Liver (tissue), 9 donors: ENCODE measurements around the gene METRN. TPM values are rescaled to one million over a fixed set of nuclear protein-coding genes. Genes with fewer than 3 reads are reported as not detected.

Experiments
- DNase-seq: peaks from one replicate; pipeline ENCODE4 v3.0.0-alpha.2; 2017; ENCODE audit warnings: low spot score
- H3K27ac ChIP-seq, 2 donors: one replicate each; pipeline ENCODE4 v1.7.0; 2013; ENCODE audit warnings: inconsistent platforms in 2 of 2, low read length in 2 of 2, control low read depth in 1 of 2, low read depth in 1 of 2, mild to moderate bottlenecking in 1 of 2
- H3K27me3 ChIP-seq, 4 donors: one replicate each; pipeline versions ENCODE4 v1.6.1 to v1.7.0; 2013; ENCODE audit warnings: low read length in 3 of 4, inconsistent platforms in 1 of 4, mild to moderate bottlenecking in 1 of 4, moderate library complexity in 1 of 4; ENCODE audit not compliant: control insufficient read depth in 4 of 4, insufficient read depth in 4 of 4
- H3K36me3 ChIP-seq, 4 donors: one replicate each; pipeline versions ENCODE4 v1.6.1 to v1.7.0; 2013; ENCODE audit warnings: low read length in 3 of 4, mild to moderate bottlenecking in 3 of 4, low read depth in 1 of 4, moderate library complexity in 1 of 4; ENCODE audit not compliant: control insufficient read depth in 4 of 4, insufficient read depth in 3 of 4
- H3K4me1 ChIP-seq, 4 donors: one replicate each; pipeline versions ENCODE4 v1.6.1 to v1.7.0; 2013; ENCODE audit warnings: low read length in 3 of 4, mild to moderate bottlenecking in 3 of 4, moderate library complexity in 1 of 4; ENCODE audit not compliant: control insufficient read depth in 4 of 4, insufficient read depth in 4 of 4
- H3K4me3 ChIP-seq, 3 donors: one replicate each; pipeline versions ENCODE4 v1.6.1 to v1.7.0; 2013; ENCODE audit warnings: low read length in 3 of 3, control low read depth in 1 of 3, low read depth in 1 of 3, mild to moderate bottlenecking in 1 of 3
- H3K9ac ChIP-seq, 2 donors: one replicate each; pipeline ENCODE4 v1.7.0; 2013; ENCODE audit warnings: low read length in 2 of 2, mild to moderate bottlenecking in 2 of 2, moderate library complexity in 2 of 2, control low read depth in 1 of 2, low read depth in 1 of 2
- H3K9me3 ChIP-seq, 4 donors: one replicate each; pipeline versions ENCODE4 v1.6.1 to v1.7.0; 2013; ENCODE audit warnings: low read length in 3 of 4; ENCODE audit not compliant: control insufficient read depth in 4 of 4
- ATF3 ChIP-seq: IDR thresholded peaks from 2 replicates; pipeline ENCODE4 v1.6.1; 2016; ENCODE audit warnings: antibody characterized with exemption
- CTCF ChIP-seq: fragments of 150-350 bp; IDR thresholded peaks from 2 replicates; pipeline ENCODE4 v1.5.1; 2017; ENCODE audit warnings: improper control_type of control experiment, low read depth, low read length; ENCODE audit not compliant: missing input control
- EGR1 ChIP-seq, 2 donors: IDR thresholded peaks; 2 replicates each; pipeline ENCODE4 v1.6.1; 2016 to 2018; ENCODE audit warnings: antibody characterized with exemption in 2 of 2, low read depth in 2 of 2
- FOXA1 ChIP-seq: IDR thresholded peaks from 2 replicates; pipeline ENCODE4 v1.6.1; 2016; ENCODE audit warnings: antibody characterized with exemption
- GABPA ChIP-seq, 2 donors: IDR thresholded peaks in 1 of 2; conservative IDR thresholded peaks in 1 of 2; 2 replicates each; pipeline ENCODE4 v1.6.1; 2016; ENCODE audit warnings: antibody characterized with exemption in 2 of 2, mild to moderate bottlenecking in 1 of 2, moderate library complexity in 1 of 2
- HNF4A ChIP-seq, 2 donors: conservative IDR thresholded peaks; 2 replicates each; pipeline ENCODE4 v1.6.1; 2016; ENCODE audit warnings: antibody characterized with exemption in 2 of 2, mild to moderate bottlenecking in 2 of 2
- HNF4G ChIP-seq: IDR thresholded peaks from 2 replicates; pipeline ENCODE4 v1.6.1; 2016; ENCODE audit warnings: antibody characterized with exemption
- JUND ChIP-seq, 2 donors: IDR thresholded peaks; 2 replicates each; pipeline ENCODE4 v1.6.1; 2016; ENCODE audit warnings: antibody characterized with exemption in 2 of 2
- MAX ChIP-seq: IDR thresholded peaks from 2 replicates; pipeline ENCODE4 v1.6.1; 2016; ENCODE audit warnings: antibody characterized with exemption
- RAD21 ChIP-seq, 2 donors: IDR thresholded peaks; 2 replicates each; pipeline ENCODE4 v1.6.1; 2016; ENCODE audit warnings: antibody characterized with exemption in 2 of 2, mild to moderate bottlenecking in 2 of 2
- RXRA ChIP-seq, 2 donors: IDR thresholded peaks; 2 replicates each; pipeline ENCODE4 v1.6.1; 2017 to 2018; ENCODE audit warnings: antibody characterized with exemption in 2 of 2, mild to moderate bottlenecking in 1 of 2
- SP1 ChIP-seq: IDR thresholded peaks from 2 replicates; pipeline ENCODE4 v1.6.1; 2018; ENCODE audit warnings: antibody characterized with exemption, mild to moderate bottlenecking
- TAF1 ChIP-seq: conservative IDR thresholded peaks from 2 replicates; pipeline ENCODE4 v1.6.1; 2016; ENCODE audit warnings: antibody characterized with exemption, mild to moderate bottlenecking
- YY1 ChIP-seq: IDR thresholded peaks from 2 replicates; pipeline ENCODE4 v1.6.1; 2016; ENCODE audit warnings: antibody characterized with exemption, mild to moderate bottlenecking
- ZBTB33 ChIP-seq: IDR thresholded peaks from 2 replicates; pipeline ENCODE4 v1.6.1; 2016; ENCODE audit warnings: antibody characterized with exemption
- WGBS: extraction: QIAGEN DNeasy Blood & Tissue Kit; methylation state at CpG from one replicate; pipeline ENCODE4 v1.1.7; 2013; 5-methylcytosine and 5-hydroxymethylcytosine counted together
- polyA plus RNA-seq, 2 donors: library from polyadenylated mRNA; stranded (reverse) in 1 of 2; unstranded in 1 of 2; fragments of 200-250 nt in 1 of 2; fragments of >200 nt in 1 of 2; fragmentation: Nextera tagmentation in 1 of 2; extraction: Ambion mirVana in 1 of 2; gene quantifications; one replicate each; pipeline versions ENCODE4 v1.2.1 to v1.2.3, GENCODE V29; 2013 to 2015
- total RNA-seq, 2 donors: library from RNA; depleted of rRNA; stranded (reverse); fragments of >200 nt; gene quantifications; one replicate each; pipeline ENCODE4 v1.2.3, GENCODE V29; 2014
- donor health status: healthy.
- donor health status: healthy.
- donor health status: healthy.
- donor health status: healthy.
- donor health status: healthy.

Gene METRN
- total and polyA plus RNA-seq, 4 donors: 4.6 to 22.9 (median 7.1) TPM

GRCh38 chr16:694863-695354 is 20.0 kb upstream of the METRN start:
- Histone ChIP-seq H3K9me3 (no peaks in the 10 kb centered on the region), H3K4me3 (peak overlapping the region in 1 of 3 donors; percentile 32), H3K9ac (no peak overlapping the region), H3K27ac (no peak overlapping the region), H3K4me1 (peaks cover 0 to 15% (median 12%) of the 10 kb centered on the region in 4 donors), H3K27me3 (peaks cover 2 to 12% (median 7%) of the 10 kb centered on the region in 4 donors), H3K36me3 (no peaks in the 10 kb centered on the region)
- DNase-seq: no peak
- 2% methylated on average over 37 of the region's 37 CpGs for WGBS
- TF ChIP-seq CTCF: no peak
- TF ChIP-seq HNF4G: no peak
- TF ChIP-seq FOXA1: no peak
- TF ChIP-seq EGR1 (IDR thresholded peaks at IDR 0.05; ENCODE audit: low read depth in 2 of 2): no peak
- no peak for TF ChIP-seq ZBTB33
- no peak for TF ChIP-seq GABPA (IDR thresholded peaks at IDR 0.05 in 1 of 2, conservative IDR thresholded peaks at IDR 0.05 in 1 of 2)
- TF ChIP-seq TAF1: no peak
- no peak for TF ChIP-seq YY1
- TF ChIP-seq JUND (IDR thresholded peaks at IDR 0.05): no peak
- no peak for TF ChIP-seq MAX
- no peak for TF ChIP-seq RXRA (IDR thresholded peaks at IDR 0.05)
- TF ChIP-seq ATF3: no peak
- no peak for TF ChIP-seq SP1

GRCh38 chr16:695355-696089 is 19.4 kb upstream of the METRN start:
- H3K27me3 ChIP-seq: peaks cover 2 to 17% (median 7%) of the 10 kb centered on the region in 4 donors

More at GRCh38 chr16:695355-696089, 19.4 kb upstream of the METRN start:
- H3K9ac ChIP-seq: no peak overlapping the region
- no peak for DNase-seq
- no peaks in the 10 kb centered on the region for H3K36me3 ChIP-seq
- H3K9me3 ChIP-seq: no peaks in the 10 kb centered on the region
- H3K4me1 ChIP-seq: peaks cover 0 to 14% (median 9%) of the 10 kb centered on the region in 4 donors
- 6% methylated on average over 71 of the region's 71 CpGs for WGBS
- TF ChIP-seq ATF3: no peak
- no peak for TF ChIP-seq GABPA (IDR thresholded peaks at IDR 0.05 in 1 of 2, conservative IDR thresholded peaks at IDR 0.05 in 1 of 2)
- TF ChIP-seq HNF4A (conservative IDR thresholded peaks at IDR 0.05): no peak
- no peak for TF ChIP-seq RAD21 (IDR thresholded peaks at IDR 0.05)
- no peak for TF ChIP-seq HNF4G
- H3K4me3 ChIP-seq: peak overlapping the region in 1 of 3 donors; percentile 32
- H3K27ac ChIP-seq: no peak overlapping the region
